ENCODE results near the gene PARP11.
A peak's percentile ranks its signal among the peaks of the same experiment; 100 is the strongest.

The PARP11 gene

DNA sequence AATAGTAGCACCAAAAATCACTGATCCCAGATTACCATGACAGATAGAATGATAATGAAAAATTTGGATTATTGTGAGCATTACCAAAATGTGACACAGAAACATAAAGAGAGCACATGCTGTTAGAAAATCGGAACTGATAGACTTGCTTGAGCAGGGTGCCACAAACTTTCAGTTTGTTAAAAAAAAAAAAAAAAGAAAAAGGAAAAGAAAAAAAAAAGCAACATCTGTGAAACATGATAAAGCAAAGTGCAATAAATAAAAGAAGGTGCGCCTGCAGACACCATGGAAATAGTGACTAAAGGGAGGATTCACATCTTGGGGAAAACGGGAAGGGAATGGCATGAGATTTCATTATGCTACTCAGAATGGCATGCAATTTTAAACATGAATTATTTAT lies 6.6 kb upstream of the PARP11 start:
- Histone ChIP-seq H3K4me3 (replicated peaks; ENCODE audit: insufficient read depth, low read length) (no peak overlapping the region), H3K27ac (replicated peaks) (no peak overlapping the region), H3K27me3 (ENCODE audit: insufficient read depth, poor library complexity, severe bottlenecking) (no peaks in the 10 kb centered on the region)
- TF ChIP-seq SPI1 (IDR thresholded peaks at IDR 0.05; ENCODE audit: borderline replicate concordance, low read depth), result no peak
- TF ChIP-seq, protein P1, sequence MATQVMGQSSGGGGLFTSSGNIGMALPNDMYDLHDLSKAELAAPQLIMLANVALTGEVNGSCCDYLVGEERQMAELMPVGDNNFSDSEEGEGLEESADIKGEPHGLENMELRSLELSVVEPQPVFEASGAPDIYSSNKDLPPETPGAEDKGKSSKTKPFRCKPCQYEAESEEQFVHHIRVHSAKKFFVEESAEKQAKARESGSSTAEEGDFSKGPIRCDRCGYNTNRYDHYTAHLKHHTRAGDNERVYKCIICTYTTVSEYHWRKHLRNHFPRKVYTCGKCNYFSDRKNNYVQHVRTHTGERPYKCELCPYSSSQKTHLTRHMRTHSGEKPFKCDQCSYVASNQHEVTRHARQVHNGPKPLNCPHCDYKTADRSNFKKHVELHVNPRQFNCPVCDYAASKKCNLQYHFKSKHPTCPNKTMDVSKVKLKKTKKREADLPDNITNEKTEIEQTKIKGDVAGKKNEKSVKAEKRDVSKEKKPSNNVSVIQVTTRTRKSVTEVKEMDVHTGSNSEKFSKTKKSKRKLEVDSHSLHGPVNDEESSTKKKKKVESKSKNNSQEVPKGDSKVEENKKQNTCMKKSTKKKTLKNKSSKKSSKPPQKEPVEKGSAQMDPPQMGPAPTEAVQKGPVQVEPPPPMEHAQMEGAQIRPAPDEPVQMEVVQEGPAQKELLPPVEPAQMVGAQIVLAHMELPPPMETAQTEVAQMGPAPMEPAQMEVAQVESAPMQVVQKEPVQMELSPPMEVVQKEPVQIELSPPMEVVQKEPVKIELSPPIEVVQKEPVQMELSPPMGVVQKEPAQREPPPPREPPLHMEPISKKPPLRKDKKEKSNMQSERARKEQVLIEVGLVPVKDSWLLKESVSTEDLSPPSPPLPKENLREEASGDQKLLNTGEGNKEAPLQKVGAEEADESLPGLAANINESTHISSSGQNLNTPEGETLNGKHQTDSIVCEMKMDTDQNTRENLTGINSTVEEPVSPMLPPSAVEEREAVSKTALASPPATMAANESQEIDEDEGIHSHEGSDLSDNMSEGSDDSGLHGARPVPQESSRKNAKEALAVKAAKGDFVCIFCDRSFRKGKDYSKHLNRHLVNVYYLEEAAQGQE (IDR thresholded peaks at IDR 0.05; ENCODE audit: insufficient replicate concordance, low read depth), result no peak
- TF ChIP-seq, protein P2, sequence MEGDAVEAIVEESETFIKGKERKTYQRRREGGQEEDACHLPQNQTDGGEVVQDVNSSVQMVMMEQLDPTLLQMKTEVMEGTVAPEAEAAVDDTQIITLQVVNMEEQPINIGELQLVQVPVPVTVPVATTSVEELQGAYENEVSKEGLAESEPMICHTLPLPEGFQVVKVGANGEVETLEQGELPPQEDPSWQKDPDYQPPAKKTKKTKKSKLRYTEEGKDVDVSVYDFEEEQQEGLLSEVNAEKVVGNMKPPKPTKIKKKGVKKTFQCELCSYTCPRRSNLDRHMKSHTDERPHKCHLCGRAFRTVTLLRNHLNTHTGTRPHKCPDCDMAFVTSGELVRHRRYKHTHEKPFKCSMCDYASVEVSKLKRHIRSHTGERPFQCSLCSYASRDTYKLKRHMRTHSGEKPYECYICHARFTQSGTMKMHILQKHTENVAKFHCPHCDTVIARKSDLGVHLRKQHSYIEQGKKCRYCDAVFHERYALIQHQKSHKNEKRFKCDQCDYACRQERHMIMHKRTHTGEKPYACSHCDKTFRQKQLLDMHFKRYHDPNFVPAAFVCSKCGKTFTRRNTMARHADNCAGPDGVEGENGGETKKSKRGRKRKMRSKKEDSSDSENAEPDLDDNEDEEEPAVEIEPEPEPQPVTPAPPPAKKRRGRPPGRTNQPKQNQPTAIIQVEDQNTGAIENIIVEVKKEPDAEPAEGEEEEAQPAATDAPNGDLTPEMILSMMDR (IDR thresholded peaks at IDR 0.05; ENCODE audit: insufficient read depth, low read length), result no peak
- no peak for TF ChIP-seq GABPA (IDR thresholded peaks at IDR 0.05; ENCODE audit: low read depth)
- DNase-seq (ENCODE audit: low read depth in 1 of 2, low spot score in 1 of 2), result no peak

DNA sequence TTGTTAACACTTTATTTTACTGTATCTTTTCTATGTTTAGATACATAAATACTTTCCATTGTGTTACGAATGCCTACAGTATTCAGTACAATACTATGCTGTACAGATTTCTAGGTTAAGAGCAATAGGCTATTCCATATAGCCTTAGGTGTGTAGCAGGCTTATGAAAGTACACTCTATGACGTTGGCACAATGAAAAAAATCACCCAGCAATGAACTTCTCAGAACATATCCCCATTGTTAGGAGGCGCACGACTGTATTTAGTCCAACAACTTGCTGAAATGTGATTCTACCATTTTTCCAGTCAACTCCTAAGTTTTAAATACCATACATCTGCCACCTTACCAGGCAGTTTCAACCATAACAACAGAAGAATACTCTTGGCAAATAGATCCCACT lies 1.8 kb downstream of the PARP11 start:
- Histone ChIP-seq H3K27ac (replicated peaks) (no peak overlapping the region), H3K4me3 (replicated peaks; ENCODE audit: insufficient read depth, low read length) (no peak overlapping the region), H3K27me3 (ENCODE audit: insufficient read depth, poor library complexity, severe bottlenecking) (no peaks in the 10 kb centered on the region)
- TF ChIP-seq POLR2AphosphoS5 (IDR thresholded peaks at IDR 0.05; ENCODE audit: low read depth), result no peak
- TF ChIP-seq, protein P1 (IDR thresholded peaks at IDR 0.05; ENCODE audit: insufficient replicate concordance, low read depth), result no peak
- no peak for TF ChIP-seq SPI1 (IDR thresholded peaks at IDR 0.05; ENCODE audit: borderline replicate concordance, low read depth)
- no peak for DNase-seq (ENCODE audit: low read depth in 1 of 2, low spot score in 1 of 2)

DNA sequence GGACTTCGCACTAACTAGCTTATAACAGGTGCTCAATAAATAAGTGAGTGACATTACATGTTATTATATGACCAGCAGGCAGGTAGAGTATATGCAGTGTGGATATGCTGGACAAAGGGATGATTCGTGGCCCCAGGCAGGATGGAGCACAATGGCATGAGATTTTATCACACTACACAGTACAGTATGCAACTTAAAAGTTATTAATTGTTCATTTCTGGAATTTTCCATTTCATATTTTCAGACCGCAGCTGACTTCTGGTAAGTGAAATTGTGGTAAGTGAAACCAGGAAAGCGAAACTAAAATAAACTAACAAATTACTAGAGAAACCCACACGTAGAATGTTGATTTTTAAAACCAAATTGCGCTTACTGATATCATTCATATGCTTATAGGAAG lies 3.3 kb downstream of the PARP11 start:
- no peaks in the 10 kb centered on the region for H3K27me3 ChIP-seq (ENCODE audit: insufficient read depth, poor library complexity, severe bottlenecking)
- no peak for DNase-seq (ENCODE audit: low read depth in 1 of 2, low spot score in 1 of 2)
- TF ChIP-seq, protein P2 (IDR thresholded peaks at IDR 0.05; ENCODE audit: insufficient read depth, low read length), result no peak
- H3K4me3 ChIP-seq (replicated peaks; ENCODE audit: insufficient read depth, low read length), result no peak overlapping the region
- H3K27ac ChIP-seq (replicated peaks), result peak overlapping the region; percentile 33

DNA sequence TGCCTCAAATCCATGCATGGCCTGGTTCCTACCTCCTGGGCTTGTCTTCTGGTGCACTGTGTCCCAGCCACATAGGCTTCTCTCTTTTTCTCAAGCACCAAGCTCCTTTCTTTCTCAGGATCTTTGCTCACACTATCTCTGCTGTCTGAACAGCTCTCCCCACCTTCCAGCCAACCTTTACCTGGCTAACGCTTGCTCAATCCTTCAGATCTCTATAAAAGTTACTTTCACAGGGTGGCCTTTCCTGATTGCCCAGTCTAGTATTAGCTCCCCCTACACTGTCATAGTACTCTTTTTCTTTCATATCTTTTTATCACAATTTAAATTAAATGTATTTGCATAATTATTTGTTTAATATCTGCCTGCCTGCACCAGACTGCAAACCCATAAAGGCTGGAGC lies 3.8 kb downstream of the PARP11 start:
- Histone ChIP-seq H3K27ac (replicated peaks) (no peak overlapping the region), H3K4me3 (replicated peaks; ENCODE audit: insufficient read depth, low read length) (no peak overlapping the region), H3K27me3 (ENCODE audit: insufficient read depth, poor library complexity, severe bottlenecking) (no peaks in the 10 kb centered on the region)
- DNase-seq (ENCODE audit: low read depth in 1 of 2, low spot score in 1 of 2), result no peak
- TF ChIP-seq GABPA (IDR thresholded peaks at IDR 0.05; ENCODE audit: low read depth) (no peak), SPI1 (IDR thresholded peaks at IDR 0.05; ENCODE audit: borderline replicate concordance, low read depth) (no peak)
- TF ChIP-seq, protein P1 (IDR thresholded peaks at IDR 0.05; ENCODE audit: insufficient replicate concordance, low read depth), result no peak
